ENCODE results near the gene NECTIN3.

DNA sequence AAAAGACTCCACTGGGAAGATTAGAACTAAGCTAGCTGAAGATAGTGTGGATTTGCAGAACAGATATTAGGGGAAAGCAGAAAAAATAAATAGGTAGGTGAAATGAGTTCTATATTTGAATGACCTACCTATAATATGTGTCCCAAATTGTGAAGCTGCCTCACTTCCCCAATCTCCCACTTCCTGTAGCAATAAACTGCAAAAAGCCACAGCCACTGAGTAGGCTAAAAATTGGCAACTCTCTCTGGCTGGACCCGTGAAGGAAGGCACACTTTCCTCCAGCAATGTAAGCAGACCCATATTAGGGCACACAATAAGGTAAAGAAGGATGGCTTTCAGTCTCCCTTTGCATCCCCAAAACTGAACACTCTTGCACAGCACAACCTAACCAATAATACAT is 43.7 kb upstream of the NECTIN3 start:
- no peak for TF ChIP-seq POLR2A (IDR thresholded peaks at IDR 0.05)
- TF ChIP-seq, protein P1, sequence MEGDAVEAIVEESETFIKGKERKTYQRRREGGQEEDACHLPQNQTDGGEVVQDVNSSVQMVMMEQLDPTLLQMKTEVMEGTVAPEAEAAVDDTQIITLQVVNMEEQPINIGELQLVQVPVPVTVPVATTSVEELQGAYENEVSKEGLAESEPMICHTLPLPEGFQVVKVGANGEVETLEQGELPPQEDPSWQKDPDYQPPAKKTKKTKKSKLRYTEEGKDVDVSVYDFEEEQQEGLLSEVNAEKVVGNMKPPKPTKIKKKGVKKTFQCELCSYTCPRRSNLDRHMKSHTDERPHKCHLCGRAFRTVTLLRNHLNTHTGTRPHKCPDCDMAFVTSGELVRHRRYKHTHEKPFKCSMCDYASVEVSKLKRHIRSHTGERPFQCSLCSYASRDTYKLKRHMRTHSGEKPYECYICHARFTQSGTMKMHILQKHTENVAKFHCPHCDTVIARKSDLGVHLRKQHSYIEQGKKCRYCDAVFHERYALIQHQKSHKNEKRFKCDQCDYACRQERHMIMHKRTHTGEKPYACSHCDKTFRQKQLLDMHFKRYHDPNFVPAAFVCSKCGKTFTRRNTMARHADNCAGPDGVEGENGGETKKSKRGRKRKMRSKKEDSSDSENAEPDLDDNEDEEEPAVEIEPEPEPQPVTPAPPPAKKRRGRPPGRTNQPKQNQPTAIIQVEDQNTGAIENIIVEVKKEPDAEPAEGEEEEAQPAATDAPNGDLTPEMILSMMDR (IDR thresholded peaks at IDR 0.05), result no peak

Data from thyroid gland (tissue), 4 donors.